A549 (cell line): ENCODE measurements around the gene CTCFL. TPM values are rescaled to one million over a fixed set of nuclear protein-coding genes. Genes with fewer than 3 reads are reported as not detected.

Source experiments
- ATAC-seq, 2 experiments: fragments of 200-7000 bp in 1 of 2; fragments of >200 bp in 1 of 2; cut with Nextera tagmentation in 1 of 2; cut with Tn5 transposase in 1 of 2; 3 replicates each; pipeline versions ENCODE4 v1.8.0 to v1.9.1; 2018 to 2020; ENCODE audit warnings: mild to moderate bottlenecking in 1 of 2, moderate library complexity in 1 of 2
- CTCF ChIA-PET: fragments of 300-600 bp; sonication (Branson Sonifier 250); formaldehyde crosslinking; extraction: SDS; loops from one replicate; lab custom pipeline; 2021; ENCODE audit warnings: antibody characterized with exemption, inconsistent platforms; lab: Yijun Ruan, JAX
- POLR2A ChIA-PET: fragments of 350-600 bp; formaldehyde crosslinking; extraction: SDS; loops from one replicate; lab custom pipeline; 2021; ENCODE audit warnings: antibody characterized with exemption, inconsistent platforms; lab: Yijun Ruan, JAX
- DNase-seq, 2 experiments: peaks; one replicate each; pipeline versions ENCODE4 v3.0.0 to v3.0.0-alpha.2; 2011 to 2016; ENCODE audit warnings: low read depth in 1 of 2, low spot score in 1 of 2
- FAIRE-seq: peaks from 2 replicates; lab custom pipeline; 2011; peaks lifted over from hg19 to GRCh38; lab: Jason Lieb, UNC
- H3K27ac ChIP-seq, 2 experiments: fragments of >200 bp; sonication (Bioruptor Twin); formaldehyde crosslinking; 3 replicates each; pipeline ENCODE4 v1.5.1; 2016 to 2017
- H3K4me1 ChIP-seq: fragments of >200 bp; sonication (Bioruptor Twin); formaldehyde crosslinking; 3 replicates; pipeline ENCODE4 v1.6.1; 2016
- H3K4me2 ChIP-seq: fragments of >200 bp; sonication (Bioruptor Twin); formaldehyde crosslinking; 3 replicates; pipeline ENCODE4 v1.6.1; 2016
- H3K4me3 ChIP-seq: fragments of >200 bp; sonication (Bioruptor Twin); formaldehyde crosslinking; 3 replicates; pipeline ENCODE4 v1.5.1; 2016
- H3K9me3 ChIP-seq: fragments of >200 bp; sonication (Bioruptor Twin); formaldehyde crosslinking; 3 replicates; pipeline ENCODE4 v1.6.1; 2016
- BHLHE40 ChIP-seq: IDR thresholded peaks from 2 replicates; pipeline ENCODE4 v1.6.1; 2012; ENCODE audit warnings: low read depth, low read length, inconsistent platforms
- CBX8 ChIP-seq: fragments of 200-600 bp; sonication (generic); IDR thresholded peaks from 2 replicates; pipeline ENCODE4 v1.6.1; 2016
- CEBPB ChIP-seq, 2 experiments: fragments of >200 bp in 1 of 2; sonication (Bioruptor Twin) in 1 of 2; formaldehyde crosslinking in 1 of 2; IDR thresholded peaks; 2 replicates each; pipeline ENCODE4 v1.6.1; 2012 to 2016
- CHD2 ChIP-seq: fragments of 150-350 bp; IDR thresholded peaks from 2 replicates; pipeline ENCODE4 v1.6.1; 2014; ENCODE audit warnings: low read length; ENCODE audit not compliant: partially characterized antibody
- CHD4 ChIP-seq: fragments of 200-600 bp; sonication (generic); IDR thresholded peaks from 2 replicates; pipeline ENCODE4 v1.6.1; 2016; ENCODE audit warnings: antibody characterized with exemption, mild to moderate bottlenecking, borderline replicate concordance
- CTCF ChIP-seq: fragments of >200 bp; sonication (Bioruptor Twin); formaldehyde crosslinking; IDR thresholded peaks from 3 replicates; pipeline ENCODE4 v1.5.1; 2016
- FOSB ChIP-seq: fragments of 250-450 bp; sonication (Bioruptor Pico); IDR thresholded peaks from 2 replicates; pipeline ENCODE4 v1.5.0; 2020; ENCODE audit warnings: mild to moderate bottlenecking, moderate library complexity
- FOSL2 ChIP-seq, 2 experiments: fragments of 450-650 bp in 1 of 2; fragments of >200 bp in 1 of 2; sonication (Bioruptor Twin) in 1 of 2; formaldehyde crosslinking; IDR thresholded peaks; 2 replicates each; pipeline versions ENCODE4 v1.5.0 to v1.6.1; 2016 to 2020; ENCODE audit warnings: mild to moderate bottlenecking in 1 of 2, moderate library complexity in 1 of 2
- HOXB13 ChIP-seq: fragments of 250-450 bp; sonication (Bioruptor Pico); IDR thresholded peaks from 2 replicates; pipeline ENCODE4 v1.5.0; 2020; ENCODE audit warnings: low read depth, mild to moderate bottlenecking, moderate library complexity
- JUN ChIP-seq, 2 experiments: fragments of >200 bp; sonication (Bioruptor Twin); formaldehyde crosslinking; IDR thresholded peaks; 2 replicates in 1 of 2; 3 replicates in 1 of 2; pipeline ENCODE4 v1.6.1; 2016 to 2017
- JUNB ChIP-seq: fragments of >200 bp; sonication (Bioruptor Twin); formaldehyde crosslinking; IDR thresholded peaks from 2 replicates; pipeline ENCODE4 v1.6.1; 2016
- KDM1A ChIP-seq: fragments of 200-600 bp; sonication (generic); IDR thresholded peaks from 2 replicates; pipeline ENCODE4 v1.6.1; 2016; ENCODE audit warnings: low read depth, mild to moderate bottlenecking
- KDM5A ChIP-seq: fragments of 200-600 bp; sonication (generic); IDR thresholded peaks from 2 replicates; pipeline ENCODE4 v1.6.1; 2016; ENCODE audit warnings: antibody characterized with exemption, mild to moderate bottlenecking
- MAFK ChIP-seq: fragments of 450-650 bp; IDR thresholded peaks from 2 replicates; pipeline ENCODE4 v1.6.1; 2014; ENCODE audit not compliant: partially characterized antibody
- MAZ ChIP-seq: fragments of 150-350 bp; IDR thresholded peaks from 2 replicates; pipeline ENCODE4 v1.6.1; 2014; ENCODE audit warnings: antibody characterized with exemption, low read depth, low read length, borderline replicate concordance
- MYC ChIP-seq: IDR thresholded peaks from 2 replicates; pipeline ENCODE4 v1.6.1; 2012; ENCODE audit warnings: mild to moderate bottlenecking, inconsistent platforms, low read length, improper control_type of control experiment, borderline replicate concordance
- NPAS2 ChIP-seq: fragments of 250-450 bp; sonication (Bioruptor Pico); IDR thresholded peaks from 2 replicates; pipeline ENCODE4 v1.8.0; 2022; ENCODE audit warnings: mild to moderate bottlenecking, moderate library complexity, borderline replicate concordance
- NR3C1 ChIP-seq: fragments of >200 bp; sonication (Bioruptor Twin); formaldehyde crosslinking; IDR thresholded peaks from 3 replicates; pipeline ENCODE4 v1.6.1; 2017
- PHF8 ChIP-seq: fragments of 200-600 bp; sonication (generic); IDR thresholded peaks from 2 replicates; pipeline ENCODE4 v1.6.1; 2016; ENCODE audit warnings: low read depth, mild to moderate bottlenecking, antibody characterized with exemption, moderate library complexity, borderline replicate concordance
- POLR2AphosphoS2 ChIP-seq: conservative IDR thresholded peaks from 2 replicates; pipeline ENCODE4 v1.6.1; 2012; ENCODE audit warnings: low read length, improper control_type of control experiment, inconsistent platforms
- RAD21 ChIP-seq, 2 experiments: fragments of >200 bp in 1 of 2; sonication (Bioruptor Twin) in 1 of 2; formaldehyde crosslinking in 1 of 2; IDR thresholded peaks in 1 of 2; conservative IDR thresholded peaks in 1 of 2; 2 replicates in 1 of 2; 3 replicates in 1 of 2; pipeline ENCODE4 v1.6.1; 2012 to 2018; ENCODE audit warnings: inconsistent platforms in 1 of 2
- RCOR1 ChIP-seq: fragments of 150-350 bp; IDR thresholded peaks from 2 replicates; pipeline ENCODE4 v1.6.1; 2014; ENCODE audit warnings: antibody characterized with exemption, low read length, low read depth
- REST ChIP-seq: fragments of 200-600 bp; sonication (generic); IDR thresholded peaks from 2 replicates; pipeline ENCODE4 v1.6.1; 2016; ENCODE audit warnings: antibody characterized with exemption, mild to moderate bottlenecking, moderate library complexity
- RNF2 ChIP-seq: fragments of 200-600 bp; sonication (generic); IDR thresholded peaks from 2 replicates; pipeline ENCODE4 v1.6.1; 2016; ENCODE audit warnings: low read depth, mild to moderate bottlenecking, antibody characterized with exemption, moderate library complexity, borderline replicate concordance
- SREBF2 ChIP-seq: fragments of 450-650 bp; IDR thresholded peaks from 2 replicates; pipeline ENCODE4 v1.6.1; 2014; ENCODE audit warnings: mild to moderate bottlenecking, moderate library complexity
- TFCP2L1 ChIP-seq: fragments of 250-450 bp; sonication (Bioruptor Pico); IDR thresholded peaks from 2 replicates; pipeline ENCODE4 v1.5.0; 2021; ENCODE audit warnings: mild to moderate bottlenecking
- TP53 ChIP-seq: fragments of 250-450 bp; sonication (Bioruptor Pico); IDR thresholded peaks from 2 replicates; pipeline ENCODE4 v1.5.0; 2021; ENCODE audit warnings: mild to moderate bottlenecking, moderate library complexity
- ZC3H11A ChIP-seq: fragments of 450-650 bp; IDR thresholded peaks from 2 replicates; pipeline ENCODE4 v1.6.1; 2014; ENCODE audit warnings: antibody characterized with exemption, mild to moderate bottlenecking
- ZNF302 ChIP-seq: fragments of 250-450 bp; sonication (Bioruptor Pico); IDR thresholded peaks from 2 replicates; pipeline ENCODE4 v1.9.0; 2021; ENCODE audit warnings: inconsistent platforms, mild to moderate bottlenecking, moderate library complexity
- ZSCAN20 ChIP-seq: fragments of 250-450 bp; sonication (Bioruptor Pico); IDR thresholded peaks from 2 replicates; pipeline ENCODE4 v1.8.0; 2022; ENCODE audit warnings: mild to moderate bottlenecking, moderate library complexity
- WGBS: methylation state at CpG from one replicate; pipeline ENCODE4 v1.1.6; 2017; ENCODE audit errors: missing lambda C conversion rate; 5-methylcytosine and 5-hydroxymethylcytosine counted together
- polyA plus RNA-seq, 4 experiments: library from polyadenylated mRNA; depleted of rRNA in 3 of 4; stranded (reverse); fragments of >200 nt; fragmentation: RNase III in 1 of 4; extraction: RNeasy Plus Mini Kit Qiagen cat#74134 plus additional on column Dnase treatment in 1 of 4; gene quantifications; 2 replicates in 3 of 4; 3 replicates in 1 of 4; pipeline ENCODE4 v1.2.3, GENCODE V29; 2011 to 2017
- TF ChIP-seq, protein P1 (sequence below): fragments of 250-450 bp; sonication (Bioruptor Pico); IDR thresholded peaks from 2 replicates; pipeline ENCODE4 v1.5.0; 2021; ENCODE audit warnings: mild to moderate bottlenecking, moderate library complexity, borderline replicate concordance

CTCFL gene
- polyA plus RNA-seq, 2 of the 4 experiments (the other 2 are of a cell fraction): 0.03 TPM

DNA sequence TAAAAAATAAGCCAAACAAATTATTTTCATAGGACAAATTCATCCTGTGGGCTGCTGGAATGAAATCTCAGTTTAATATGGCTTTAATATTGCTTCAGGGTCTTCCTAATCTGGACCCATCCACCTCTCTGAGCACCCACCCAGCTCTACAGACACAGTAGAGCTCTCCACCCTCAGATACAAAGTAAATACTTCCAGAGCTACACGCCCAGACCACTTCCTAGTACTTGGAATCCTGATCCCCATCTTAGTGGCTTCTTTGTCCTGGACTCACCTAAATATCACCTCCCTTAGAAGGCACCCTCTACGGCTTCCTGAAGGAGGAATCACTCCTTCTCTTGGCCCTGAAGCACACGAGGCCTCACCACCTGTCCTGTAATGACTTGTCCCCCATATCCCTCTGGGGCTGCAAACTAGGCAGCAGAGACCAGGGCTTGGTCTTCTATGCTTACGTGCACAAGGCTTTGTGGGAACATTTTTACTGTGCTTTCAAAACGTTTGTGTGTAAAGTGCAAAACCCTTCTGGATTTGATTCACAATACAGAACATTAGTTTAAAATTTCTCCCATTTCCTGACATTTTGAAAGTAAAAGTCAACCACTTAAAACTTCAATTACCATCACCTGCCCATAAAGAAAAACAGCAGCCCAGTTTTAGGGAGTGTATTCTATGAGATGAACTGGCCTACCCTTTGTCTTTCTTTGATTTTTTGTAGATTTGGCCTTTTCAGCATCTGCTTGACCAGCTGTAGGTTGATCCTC, 2.4 kb downstream of the CTCFL start:
- no peak overlapping the region for H3K4me3 ChIP-seq
- H3K27ac ChIP-seq: no peak overlapping the region
- H3K4me1 ChIP-seq: peaks cover 6% of the 10 kb centered on the region; the same call in 1 of the 3 replicates
- H3K9me3 ChIP-seq: no peaks in the 10 kb centered on the region
- FAIRE-seq (no peak), DNase-seq (no peak), ATAC-seq (no peak)
- 50% methylated on average over 5 of the region's 5 CpGs for WGBS
- TF ChIP-seq SREBF2 (no peak), RNF2 (no peak), KDM5A (no peak), FOSB (CRISPR knock-in tag) (no peak), NPAS2 (CRISPR knock-in tag) (no peak), JUNB (no peak), ZSCAN20 (CRISPR knock-in tag) (no peak), CTCF (no peak), NR3C1 (no peak), MAZ (no peak), FOSL2 (IDR thresholded peaks at IDR 0.05) (no peak), FOSL2 (CRISPR knock-in tag; IDR thresholded peaks at IDR 0.05) (no peak), TFCP2L1 (CRISPR knock-in tag) (no peak), PHF8 (no peak), ZC3H11A (no peak), POLR2AphosphoS2 (no peak), MYC (no peak), MAFK (no peak), KDM1A (no peak), CHD4 (no peak)
- TF ChIP-seq, protein P1, sequence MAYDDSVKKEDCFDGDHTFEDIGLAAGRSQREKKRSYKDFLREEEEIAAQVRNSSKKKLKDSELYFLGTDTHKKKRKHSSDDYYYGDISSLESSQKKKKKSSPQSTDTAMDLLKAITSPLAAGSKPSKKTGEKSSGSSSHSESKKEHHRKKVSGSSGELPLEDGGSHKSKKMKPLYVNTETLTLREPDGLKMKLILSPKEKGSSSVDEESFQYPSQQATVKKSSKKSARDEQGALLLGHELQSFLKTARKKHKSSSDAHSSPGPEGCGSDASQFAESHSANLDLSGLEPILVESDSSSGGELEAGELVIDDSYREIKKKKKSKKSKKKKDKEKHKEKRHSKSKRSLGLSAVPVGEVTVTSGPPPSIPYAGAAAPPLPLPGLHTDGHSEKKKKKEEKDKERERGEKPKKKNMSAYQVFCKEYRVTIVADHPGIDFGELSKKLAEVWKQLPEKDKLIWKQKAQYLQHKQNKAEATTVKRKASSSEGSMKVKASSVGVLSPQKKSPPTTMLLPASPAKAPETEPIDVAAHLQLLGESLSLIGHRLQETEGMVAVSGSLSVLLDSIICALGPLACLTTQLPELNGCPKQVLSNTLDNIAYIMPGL (CRISPR knock-in tag): no peak
- H3K4me2 ChIP-seq: no peak overlapping the region
- ChIA-PET POLR2A (no interaction called here), CTCF (interaction anchor here (1.1 to 19.8 kb wide), 6 partner anchors 9 to 925 kb away, joined by 3 to 388 read pairs (median 5); no protein-coding TSS in a partner anchor)

- no peak for DNase-seq
- Histone ChIP-seq H3K4me3 (no peak overlapping the region), H3K4me2 (no peak overlapping the region), H3K9me3 (no peaks in the 10 kb centered on the region), H3K4me1 (no peaks in the 10 kb centered on the region), H3K27ac (no peak overlapping the region)
- ATAC-seq: no peak
- TF ChIP-seq RNF2 (no peak), RCOR1 (no peak), NR3C1 (no peak), TP53 (no peak), REST (no peak), KDM1A (no peak), JUN (IDR thresholded peaks at IDR 0.05) (no peak), RAD21 (conservative IDR thresholded peaks at IDR 0.05 in 1 of 2, IDR thresholded peaks at IDR 0.05 in 1 of 2) (no peak), CHD2 (no peak), BHLHE40 (no peak), HOXB13 (CRISPR knock-in tag) (no peak), CBX8 (no peak), CEBPB (IDR thresholded peaks at IDR 0.05) (no peak), ZNF302 (CRISPR knock-in tag) (no peak)
- no peak for FAIRE-seq
- 55% methylated on average over 5 of the region's 5 CpGs for WGBS
- ChIA-PET POLR2A (no interaction called here), CTCF (interaction anchor here (0.7 to 19.8 kb wide), 6 partner anchors 10 to 692 kb away, joined by 3 to 388 read pairs (median 47); partner anchors contain the start of gene PCK1)
Measured at GRCh38 chr20:57517904-57518303, 7.0 kb downstream of the CTCFL start.
